A549 (cell line): ENCODE results near the gene GALNTL6. TPM values are rescaled to one million over a fixed set of nuclear protein-coding genes. Genes with fewer than 3 reads are reported as not detected.

Experiments
- ATAC-seq, 2 experiments: fragments of 200-7000 bp in 1 of 2; fragments of >200 bp in 1 of 2; cut with Nextera tagmentation in 1 of 2; cut with Tn5 transposase in 1 of 2; 3 replicates each; pipeline versions ENCODE4 v1.8.0 to v1.9.1; 2018 to 2020; ENCODE audit warnings: mild to moderate bottlenecking in 1 of 2, moderate library complexity in 1 of 2
- CTCF ChIA-PET: fragments of 300-600 bp; sonication (Branson Sonifier 250); formaldehyde crosslinking; extraction: SDS; loops from one replicate; lab custom pipeline; 2021; ENCODE audit warnings: antibody characterized with exemption, inconsistent platforms; lab: Yijun Ruan, JAX
- POLR2A ChIA-PET: fragments of 350-600 bp; formaldehyde crosslinking; extraction: SDS; loops from one replicate; lab custom pipeline; 2021; ENCODE audit warnings: antibody characterized with exemption, inconsistent platforms; lab: Yijun Ruan, JAX
- DNase-seq, 2 experiments: peaks; one replicate each; pipeline versions ENCODE4 v3.0.0 to v3.0.0-alpha.2; 2011 to 2016; ENCODE audit warnings: low read depth in 1 of 2, low spot score in 1 of 2
- FAIRE-seq: peaks from 2 replicates; lab custom pipeline; 2011; peaks lifted over from hg19 to GRCh38; lab: Jason Lieb, UNC
- H3K27ac ChIP-seq, 2 experiments: fragments of >200 bp; sonication (Bioruptor Twin); formaldehyde crosslinking; 3 replicates each; pipeline ENCODE4 v1.5.1; 2016 to 2017
- H3K4me1 ChIP-seq: fragments of >200 bp; sonication (Bioruptor Twin); formaldehyde crosslinking; 3 replicates; pipeline ENCODE4 v1.6.1; 2016
- H3K4me2 ChIP-seq: fragments of >200 bp; sonication (Bioruptor Twin); formaldehyde crosslinking; 3 replicates; pipeline ENCODE4 v1.6.1; 2016
- H3K4me3 ChIP-seq: fragments of >200 bp; sonication (Bioruptor Twin); formaldehyde crosslinking; 3 replicates; pipeline ENCODE4 v1.5.1; 2016
- H3K9me3 ChIP-seq: fragments of >200 bp; sonication (Bioruptor Twin); formaldehyde crosslinking; 3 replicates; pipeline ENCODE4 v1.6.1; 2016
- ATOH8 ChIP-seq: fragments of 250-450 bp; sonication (Bioruptor Pico); IDR thresholded peaks from 2 replicates; pipeline ENCODE4 v1.5.0; 2020; ENCODE audit warnings: low read depth, mild to moderate bottlenecking, moderate library complexity
- BHLHE40 ChIP-seq: IDR thresholded peaks from 2 replicates; pipeline ENCODE4 v1.6.1; 2012; ENCODE audit warnings: low read depth, low read length, inconsistent platforms
- CBX2 ChIP-seq: fragments of 200-600 bp; sonication (generic); IDR thresholded peaks from 2 replicates; pipeline ENCODE4 v1.6.1; 2016; ENCODE audit warnings: low read depth, mild to moderate bottlenecking, borderline replicate concordance
- CBX8 ChIP-seq: fragments of 200-600 bp; sonication (generic); IDR thresholded peaks from 2 replicates; pipeline ENCODE4 v1.6.1; 2016
- CHD4 ChIP-seq: fragments of 200-600 bp; sonication (generic); IDR thresholded peaks from 2 replicates; pipeline ENCODE4 v1.6.1; 2016; ENCODE audit warnings: antibody characterized with exemption, mild to moderate bottlenecking, borderline replicate concordance
- HDAC2 ChIP-seq: fragments of 200-600 bp; sonication (generic); IDR thresholded peaks from 2 replicates; pipeline ENCODE4 v1.6.1; 2016
- HEYL ChIP-seq: fragments of 250-450 bp; sonication (Bioruptor Pico); IDR thresholded peaks from 2 replicates; pipeline ENCODE4 v1.8.0; 2021; ENCODE audit warnings: mild to moderate bottlenecking, moderate library complexity
- KDM5A ChIP-seq: fragments of 200-600 bp; sonication (generic); IDR thresholded peaks from 2 replicates; pipeline ENCODE4 v1.6.1; 2016; ENCODE audit warnings: antibody characterized with exemption, mild to moderate bottlenecking
- MAFK ChIP-seq: fragments of 450-650 bp; IDR thresholded peaks from 2 replicates; pipeline ENCODE4 v1.6.1; 2014; ENCODE audit not compliant: partially characterized antibody
- MAX ChIP-seq: IDR thresholded peaks from 2 replicates; pipeline ENCODE4 v1.6.1; 2012
- MAZ ChIP-seq: fragments of 150-350 bp; IDR thresholded peaks from 2 replicates; pipeline ENCODE4 v1.6.1; 2014; ENCODE audit warnings: antibody characterized with exemption, low read depth, low read length, borderline replicate concordance
- MYC ChIP-seq: IDR thresholded peaks from 2 replicates; pipeline ENCODE4 v1.6.1; 2012; ENCODE audit warnings: mild to moderate bottlenecking, inconsistent platforms, low read length, improper control_type of control experiment, borderline replicate concordance
- NFE2L2 ChIP-seq: fragments of 150-350 bp; conservative IDR thresholded peaks from 2 replicates; pipeline ENCODE4 v1.6.1; 2014; ENCODE audit warnings: low read length
- NPAS2 ChIP-seq: fragments of 250-450 bp; sonication (Bioruptor Pico); IDR thresholded peaks from 2 replicates; pipeline ENCODE4 v1.8.0; 2022; ENCODE audit warnings: mild to moderate bottlenecking, moderate library complexity, borderline replicate concordance
- PHF8 ChIP-seq: fragments of 200-600 bp; sonication (generic); IDR thresholded peaks from 2 replicates; pipeline ENCODE4 v1.6.1; 2016; ENCODE audit warnings: low read depth, mild to moderate bottlenecking, antibody characterized with exemption, moderate library complexity, borderline replicate concordance
- POLR2A ChIP-seq: IDR thresholded peaks from 2 replicates; pipeline ENCODE4 v1.6.1; 2012; ENCODE audit warnings: mild to moderate bottlenecking, low read length
- RAD21 ChIP-seq, 2 experiments: fragments of >200 bp in 1 of 2; sonication (Bioruptor Twin) in 1 of 2; formaldehyde crosslinking in 1 of 2; IDR thresholded peaks in 1 of 2; conservative IDR thresholded peaks in 1 of 2; 2 replicates in 1 of 2; 3 replicates in 1 of 2; pipeline ENCODE4 v1.6.1; 2012 to 2018; ENCODE audit warnings: inconsistent platforms in 1 of 2
- RCOR1 ChIP-seq: fragments of 150-350 bp; IDR thresholded peaks from 2 replicates; pipeline ENCODE4 v1.6.1; 2014; ENCODE audit warnings: antibody characterized with exemption, low read length, low read depth
- RNF2 ChIP-seq: fragments of 200-600 bp; sonication (generic); IDR thresholded peaks from 2 replicates; pipeline ENCODE4 v1.6.1; 2016; ENCODE audit warnings: low read depth, mild to moderate bottlenecking, antibody characterized with exemption, moderate library complexity, borderline replicate concordance
- SMC3 ChIP-seq: fragments of >200 bp; sonication (Bioruptor Twin); formaldehyde crosslinking; IDR thresholded peaks from 3 replicates; pipeline ENCODE4 v1.6.1; 2018; ENCODE audit warnings: inconsistent platforms
- SREBF2 ChIP-seq: fragments of 450-650 bp; IDR thresholded peaks from 2 replicates; pipeline ENCODE4 v1.6.1; 2014; ENCODE audit warnings: mild to moderate bottlenecking, moderate library complexity
- TFCP2L1 ChIP-seq: fragments of 250-450 bp; sonication (Bioruptor Pico); IDR thresholded peaks from 2 replicates; pipeline ENCODE4 v1.5.0; 2021; ENCODE audit warnings: mild to moderate bottlenecking
- WGBS: methylation state at CpG from one replicate; pipeline ENCODE4 v1.1.6; 2017; ENCODE audit errors: missing lambda C conversion rate; 5-methylcytosine and 5-hydroxymethylcytosine counted together
- polyA plus RNA-seq, 4 experiments: library from polyadenylated mRNA; depleted of rRNA in 3 of 4; stranded (reverse); fragments of >200 nt; fragmentation: RNase III in 1 of 4; extraction: RNeasy Plus Mini Kit Qiagen cat#74134 plus additional on column Dnase treatment in 1 of 4; gene quantifications; 2 replicates in 3 of 4; 3 replicates in 1 of 4; pipeline ENCODE4 v1.2.3, GENCODE V29; 2011 to 2017
- TF ChIP-seq, protein P1 (sequence below): fragments of 150-350 bp; IDR thresholded peaks from 2 replicates; pipeline ENCODE4 v1.6.1; 2014; ENCODE audit warnings: low read depth, mild to moderate bottlenecking, low read length
- TF ChIP-seq, protein P2 (sequence below): fragments of 200-600 bp; sonication (generic); IDR thresholded peaks from 2 replicates; pipeline ENCODE4 v1.6.1; 2016; ENCODE audit warnings: antibody characterized with exemption, mild to moderate bottlenecking, moderate library complexity
- TF ChIP-seq, protein P3 (sequence below): fragments of >200 bp; sonication (Bioruptor Twin); formaldehyde crosslinking; IDR thresholded peaks from 3 replicates; pipeline ENCODE4 v1.5.1; 2016

GALNTL6 gene
- polyA plus RNA-seq, 2 of the 4 experiments (the other 2 are of a cell fraction) = 0.06 to 0.49 TPM

DNA sequence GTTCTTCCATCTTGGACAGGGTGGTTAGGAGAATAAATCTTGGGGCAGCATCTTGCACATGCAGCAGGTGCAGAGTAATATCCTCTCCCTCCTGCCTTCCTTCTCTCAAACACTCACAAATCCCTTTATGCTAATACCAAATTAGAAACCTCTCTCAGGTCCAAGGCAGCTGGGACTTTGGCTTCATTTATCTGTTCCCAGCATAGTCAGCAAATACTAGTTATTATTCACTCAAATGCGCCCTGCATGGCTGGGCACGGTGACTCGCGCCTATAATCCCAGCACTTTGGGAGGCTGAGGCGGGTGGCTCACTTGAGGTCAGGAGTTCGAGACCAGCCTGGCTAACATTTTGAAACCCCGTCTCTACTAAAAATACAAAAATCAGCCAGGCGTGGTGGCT is 1199.4 kb downstream of the GALNTL6 start:
- H3K4me1 ChIP-seq = peaks cover 23% of the 10 kb centered on the region
- FAIRE-seq (no peak), ATAC-seq (no peak), DNase-seq (no peak)
- CTCF ChIA-PET = interaction anchor here (0.7 to 4.6 kb wide), 24 partner anchors 9 to 399 kb away, joined by 3 to 41 read pairs (median 4); no protein-coding TSS in a partner anchor
- no peak overlapping the region for H3K4me2 ChIP-seq
- H3K9me3 ChIP-seq = no peaks in the 10 kb centered on the region
- no peak for TF ChIP-seq PHF8
- no peak for TF ChIP-seq TFCP2L1 (CRISPR knock-in tag)
- no peak for TF ChIP-seq MYC
- no peak for TF ChIP-seq NPAS2 (CRISPR knock-in tag)
- no peak for TF ChIP-seq POLR2A
- no peak for TF ChIP-seq CBX2
- no peak for TF ChIP-seq SREBF2
- TF ChIP-seq MAX = no peak
- no peak for TF ChIP-seq BHLHE40
- TF ChIP-seq ATOH8 (CRISPR knock-in tag) = no peak
- TF ChIP-seq, protein P1, sequence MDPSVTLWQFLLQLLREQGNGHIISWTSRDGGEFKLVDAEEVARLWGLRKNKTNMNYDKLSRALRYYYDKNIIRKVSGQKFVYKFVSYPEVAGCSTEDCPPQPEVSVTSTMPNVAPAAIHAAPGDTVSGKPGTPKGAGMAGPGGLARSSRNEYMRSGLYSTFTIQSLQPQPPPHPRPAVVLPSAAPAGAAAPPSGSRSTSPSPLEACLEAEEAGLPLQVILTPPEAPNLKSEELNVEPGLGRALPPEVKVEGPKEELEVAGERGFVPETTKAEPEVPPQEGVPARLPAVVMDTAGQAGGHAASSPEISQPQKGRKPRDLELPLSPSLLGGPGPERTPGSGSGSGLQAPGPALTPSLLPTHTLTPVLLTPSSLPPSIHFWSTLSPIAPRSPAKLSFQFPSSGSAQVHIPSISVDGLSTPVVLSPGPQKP = no peak
- TF ChIP-seq RCOR1 = no peak
- no peak for TF ChIP-seq CHD4
- no peak for TF ChIP-seq NFE2L2
- no peak for TF ChIP-seq HDAC2
- no peak for TF ChIP-seq RAD21 (conservative IDR thresholded peaks at IDR 0.05 in 1 of 2, IDR thresholded peaks at IDR 0.05 in 1 of 2)
- TF ChIP-seq RNF2 = no peak
- TF ChIP-seq HEYL (CRISPR knock-in tag) = no peak
- no peak for TF ChIP-seq CBX8
- TF ChIP-seq MAFK = no peak
- H3K27ac ChIP-seq = peak overlapping the region; percentile 70 to 80
- H3K4me3 ChIP-seq = no peak overlapping the region
- POLR2A ChIA-PET = no interaction called here
- WGBS = 83% methylated on average over 8 of the region's 8 CpGs

DNA sequence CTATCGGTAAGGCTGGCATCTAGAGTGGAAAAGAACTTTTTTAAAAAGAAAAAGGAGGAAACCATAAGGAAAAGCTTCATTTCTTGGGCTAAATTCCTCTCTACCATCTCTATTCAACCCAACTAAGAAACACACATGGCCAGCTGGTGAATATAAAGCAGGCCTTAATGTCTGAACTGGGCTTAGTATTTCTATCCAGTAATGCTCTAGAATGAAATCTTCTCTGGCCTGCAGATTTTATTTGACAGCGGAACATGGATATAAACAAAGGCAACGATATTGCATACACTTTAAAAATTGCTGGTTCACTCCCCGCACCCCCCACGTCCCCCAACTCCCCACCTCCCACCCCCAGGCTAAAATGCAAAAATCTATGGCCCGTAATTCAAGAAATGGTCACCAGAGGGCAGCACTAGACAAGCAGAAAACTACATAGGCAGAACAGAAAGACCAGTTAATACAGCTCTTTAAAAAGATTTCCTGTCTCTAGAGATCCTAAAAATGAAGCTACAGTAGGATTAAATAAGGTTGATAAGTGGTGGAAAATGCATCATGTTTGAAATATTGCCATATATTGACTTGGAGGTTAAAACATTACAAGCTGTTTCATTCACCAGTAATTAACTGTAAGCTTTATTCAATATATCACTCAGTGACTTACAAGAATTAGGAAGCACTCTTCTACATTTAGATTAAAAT is 1200.2 kb downstream of the GALNTL6 start:
- peak; percentile 54 to 68; a peak in 5 of 6 replicates for ATAC-seq
- ChIA-PET CTCF (interaction anchor here (0.6 to 4.6 kb wide), 49 partner anchors 10 to 407 kb away, joined by 3 to 41 read pairs (median 3); partner anchors contain the start of gene GALNT7), POLR2A (interaction anchor here (0.7 to 1.2 kb wide), 4 partner anchors 155 to 800 kb away, joined by 3 to 8 read pairs (median 4); partner anchors contain the start of genes GALNT7 and HMGB2)
- Histone ChIP-seq H3K9me3 (no peaks in the 10 kb centered on the region), H3K4me1 (peaks cover 23% of the 10 kb centered on the region), H3K4me3 (no peak overlapping the region), H3K27ac (peak overlapping the region; percentile 70 to 80), H3K4me2 (peak overlapping the region; percentile 39)
- TF ChIP-seq HEYL (CRISPR knock-in tag) (no peak), MAZ (no peak), RCOR1 (no peak), SMC3 (peak; percentile 78), RAD21 (conservative IDR thresholded peaks at IDR 0.05 in 1 of 2, IDR thresholded peaks at IDR 0.05 in 1 of 2) (peak; percentile 72 to 82), KDM5A (no peak), SREBF2 (no peak), NFE2L2 (no peak)
- TF ChIP-seq, protein P2, sequence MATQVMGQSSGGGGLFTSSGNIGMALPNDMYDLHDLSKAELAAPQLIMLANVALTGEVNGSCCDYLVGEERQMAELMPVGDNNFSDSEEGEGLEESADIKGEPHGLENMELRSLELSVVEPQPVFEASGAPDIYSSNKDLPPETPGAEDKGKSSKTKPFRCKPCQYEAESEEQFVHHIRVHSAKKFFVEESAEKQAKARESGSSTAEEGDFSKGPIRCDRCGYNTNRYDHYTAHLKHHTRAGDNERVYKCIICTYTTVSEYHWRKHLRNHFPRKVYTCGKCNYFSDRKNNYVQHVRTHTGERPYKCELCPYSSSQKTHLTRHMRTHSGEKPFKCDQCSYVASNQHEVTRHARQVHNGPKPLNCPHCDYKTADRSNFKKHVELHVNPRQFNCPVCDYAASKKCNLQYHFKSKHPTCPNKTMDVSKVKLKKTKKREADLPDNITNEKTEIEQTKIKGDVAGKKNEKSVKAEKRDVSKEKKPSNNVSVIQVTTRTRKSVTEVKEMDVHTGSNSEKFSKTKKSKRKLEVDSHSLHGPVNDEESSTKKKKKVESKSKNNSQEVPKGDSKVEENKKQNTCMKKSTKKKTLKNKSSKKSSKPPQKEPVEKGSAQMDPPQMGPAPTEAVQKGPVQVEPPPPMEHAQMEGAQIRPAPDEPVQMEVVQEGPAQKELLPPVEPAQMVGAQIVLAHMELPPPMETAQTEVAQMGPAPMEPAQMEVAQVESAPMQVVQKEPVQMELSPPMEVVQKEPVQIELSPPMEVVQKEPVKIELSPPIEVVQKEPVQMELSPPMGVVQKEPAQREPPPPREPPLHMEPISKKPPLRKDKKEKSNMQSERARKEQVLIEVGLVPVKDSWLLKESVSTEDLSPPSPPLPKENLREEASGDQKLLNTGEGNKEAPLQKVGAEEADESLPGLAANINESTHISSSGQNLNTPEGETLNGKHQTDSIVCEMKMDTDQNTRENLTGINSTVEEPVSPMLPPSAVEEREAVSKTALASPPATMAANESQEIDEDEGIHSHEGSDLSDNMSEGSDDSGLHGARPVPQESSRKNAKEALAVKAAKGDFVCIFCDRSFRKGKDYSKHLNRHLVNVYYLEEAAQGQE = no peak
- TF ChIP-seq, protein P3, sequence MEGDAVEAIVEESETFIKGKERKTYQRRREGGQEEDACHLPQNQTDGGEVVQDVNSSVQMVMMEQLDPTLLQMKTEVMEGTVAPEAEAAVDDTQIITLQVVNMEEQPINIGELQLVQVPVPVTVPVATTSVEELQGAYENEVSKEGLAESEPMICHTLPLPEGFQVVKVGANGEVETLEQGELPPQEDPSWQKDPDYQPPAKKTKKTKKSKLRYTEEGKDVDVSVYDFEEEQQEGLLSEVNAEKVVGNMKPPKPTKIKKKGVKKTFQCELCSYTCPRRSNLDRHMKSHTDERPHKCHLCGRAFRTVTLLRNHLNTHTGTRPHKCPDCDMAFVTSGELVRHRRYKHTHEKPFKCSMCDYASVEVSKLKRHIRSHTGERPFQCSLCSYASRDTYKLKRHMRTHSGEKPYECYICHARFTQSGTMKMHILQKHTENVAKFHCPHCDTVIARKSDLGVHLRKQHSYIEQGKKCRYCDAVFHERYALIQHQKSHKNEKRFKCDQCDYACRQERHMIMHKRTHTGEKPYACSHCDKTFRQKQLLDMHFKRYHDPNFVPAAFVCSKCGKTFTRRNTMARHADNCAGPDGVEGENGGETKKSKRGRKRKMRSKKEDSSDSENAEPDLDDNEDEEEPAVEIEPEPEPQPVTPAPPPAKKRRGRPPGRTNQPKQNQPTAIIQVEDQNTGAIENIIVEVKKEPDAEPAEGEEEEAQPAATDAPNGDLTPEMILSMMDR = peak; percentile 70
- FAIRE-seq = no peak
- DNase-seq = peak; percentile 27 to 42
- 19% methylated on average over 6 of the region's 6 CpGs for WGBS
